Upper lobe of left lung (tissue), 6 donors: ENCODE data around the gene NELFCD. TPM values are rescaled to one million over a fixed set of nuclear protein-coding genes. Genes with fewer than 3 reads are reported as not detected.

Experiments
- ATAC-seq, 2 donors: fragments of 200-7000 bp; cut with Tn5 transposase; one replicate each; pipeline ENCODE4 v1.9.1; 2022; ENCODE audit warnings: mild to moderate bottlenecking in 2 of 2, moderate library complexity in 2 of 2; ENCODE audit not compliant: low FRiP score in 2 of 2
- DNase-seq, 2 donors: peaks; one replicate each; pipeline ENCODE4 v3.0.0-alpha.2; 2019 to 2020
- H3K27ac ChIP-seq, 4 donors: fragments of 200-600 bp; sonication (generic); one replicate each; pipeline ENCODE4 v1.5.1; 2016 to 2019
- H3K27me3 ChIP-seq, 4 donors: fragments of 200-600 bp; sonication (generic); one replicate each; pipeline ENCODE4 v1.5.1; 2017 to 2019
- H3K36me3 ChIP-seq, 4 donors: fragments of 200-600 bp; sonication (generic); one replicate each; pipeline ENCODE4 v1.5.1; 2016 to 2019
- H3K4me1 ChIP-seq, 4 donors: fragments of 200-600 bp; sonication (generic); one replicate each; pipeline ENCODE4 v1.5.1; 2018 to 2019
- H3K4me3 ChIP-seq, 4 donors: fragments of 200-600 bp; sonication (generic); one replicate each; pipeline ENCODE4 v1.5.1; 2017 to 2019; ENCODE audit warnings: mild to moderate bottlenecking in 2 of 4, moderate library complexity in 1 of 4
- H3K9me3 ChIP-seq, 4 donors: fragments of 200-600 bp; sonication (generic); one replicate each; pipeline ENCODE4 v1.5.1; 2018 to 2019
- CTCF ChIP-seq, 6 experiments: fragments of 450-650 bp in 4 of 6; fragments of 200-600 bp in 2 of 6; sonication (generic) in 2 of 6; IDR thresholded peaks; one replicate each; pipeline ENCODE4 v1.5.1; 2016 to 2019; ENCODE audit warnings: antibody characterized with exemption in 6 of 6
- EP300 ChIP-seq, 4 donors: sonication (generic); formaldehyde crosslinking; IDR thresholded peaks; one replicate each; pipeline ENCODE4 v1.5.1; 2017; ENCODE audit warnings: antibody characterized with exemption in 4 of 4, control low read depth in 2 of 4
- POLR2A ChIP-seq, 4 donors: fragments of 450-650 bp; IDR thresholded peaks; one replicate each; pipeline ENCODE4 v1.5.1; 2016 to 2017; ENCODE audit warnings: antibody characterized with exemption in 4 of 4, mild to moderate bottlenecking in 2 of 4
- POLR2AphosphoS5 ChIP-seq, 2 donors: sonication (generic); formaldehyde crosslinking; IDR thresholded peaks; one replicate each; pipeline ENCODE4 v1.5.1; 2017; ENCODE audit warnings: antibody characterized with exemption in 2 of 2
- WGBS, 2 donors: methylation state at CpG; one replicate each; pipeline ENCODE4 v1.1.5; 2017 to 2018; 5-methylcytosine and 5-hydroxymethylcytosine counted together
- total RNA-seq, 6 donors: library from RNA; depleted of rRNA in 4 of 6; stranded (reverse); fragments of >200 nt in 4 of 6; gene quantifications; one replicate each; pipeline versions ENCODE4 v1.1.0 to v1.2.1, GENCODE V29; 2016 to 2021
- donor health status: DM: no; HTN: no; CAD: no; lungs with moderate emphysema.
- donor health status: DM: no; HTN: yes; CAD: no; lungs with severe emphysema.

The NELFCD gene
- total RNA-seq, 6 donors from 2014 or later: 42.3 to 99.5 (median 48.7) TPM

GRCh38 chr20:58965270-58966064 lies 15.6 kb upstream of the NELFCD start:
- WGBS, 2 donors: 75 to 79% methylated on average over 10 to 14 of the region's 14 CpGs
- H3K9me3 ChIP-seq: peaks cover 0 to 4% (median 0%) of the 10 kb centered on the region in 4 donors
- ATAC-seq (no peak), DNase-seq (no peak)
- H3K27me3 ChIP-seq: no peaks in the 10 kb centered on the region
- H3K27ac ChIP-seq: no peak overlapping the region
- TF ChIP-seq EP300 (IDR thresholded peaks at IDR 0.05) (no peak), POLR2A (IDR thresholded peaks at IDR 0.05) (no peak), CTCF (IDR thresholded peaks at IDR 0.05) (no peak), POLR2AphosphoS5 (IDR thresholded peaks at IDR 0.05) (no peak)
- no peak overlapping the region for H3K4me3 ChIP-seq
- no peaks in the 10 kb centered on the region for H3K4me1 ChIP-seq
- H3K36me3 ChIP-seq: no peaks in the 10 kb centered on the region

DNA sequence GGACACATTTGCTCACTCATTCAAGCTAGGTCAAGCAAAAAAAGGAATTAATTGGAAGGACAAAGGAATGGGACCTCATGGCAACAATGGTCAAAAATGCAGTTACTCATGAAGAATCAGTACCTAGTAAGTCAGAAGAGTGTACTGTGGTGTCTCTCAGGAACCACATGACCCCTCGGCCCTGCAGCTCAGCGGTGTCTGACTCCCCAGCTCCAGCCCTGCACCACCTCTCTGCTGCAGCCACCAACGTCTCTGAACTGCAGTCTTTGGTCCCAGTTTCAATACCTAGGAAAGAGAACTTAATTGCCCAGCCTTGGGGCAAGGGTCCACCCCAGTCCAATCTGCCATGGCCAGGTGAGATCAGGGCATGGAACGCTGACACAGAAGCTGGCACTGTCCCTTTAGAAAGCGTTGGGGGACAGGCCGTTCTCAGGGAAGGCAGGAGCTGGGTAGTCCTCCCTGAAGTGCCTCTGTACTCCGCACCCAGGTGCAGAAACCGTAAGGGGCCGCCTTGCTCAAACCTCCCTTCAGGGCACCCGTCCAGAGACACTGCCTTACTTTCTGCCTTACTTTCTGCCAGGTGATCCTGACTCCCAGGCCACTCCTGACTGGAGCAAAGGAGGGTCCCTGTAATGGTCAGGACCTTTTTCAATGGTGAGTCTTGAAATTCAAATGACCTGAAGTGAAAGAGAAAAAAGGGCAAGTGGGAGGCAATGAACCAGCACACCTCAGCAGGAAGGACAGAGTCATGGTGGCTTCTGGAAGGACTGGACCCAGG lies 13.2 kb upstream of the NELFCD start:
- Histone ChIP-seq H3K27ac (no peak overlapping the region), H3K36me3 (no peaks in the 10 kb centered on the region), H3K9me3 (peaks cover 0 to 4% (median 0%) of the 10 kb centered on the region in 4 donors), H3K4me1 (no peaks in the 10 kb centered on the region), H3K27me3 (no peaks in the 10 kb centered on the region), H3K4me3 (no peak overlapping the region)
- peak in 1 of 2 donors; percentile 37 for ATAC-seq
- no peak for TF ChIP-seq CTCF (IDR thresholded peaks at IDR 0.05)
- no peak for TF ChIP-seq POLR2A (IDR thresholded peaks at IDR 0.05)
- TF ChIP-seq EP300 (IDR thresholded peaks at IDR 0.05): no peak
- no peak for TF ChIP-seq POLR2AphosphoS5 (IDR thresholded peaks at IDR 0.05)
- peak in 1 of 2 donors; percentile 22 for DNase-seq
- WGBS, 2 donors: 75 to 85% methylated on average over 9 to 10 of the region's 10 CpGs

DNA sequence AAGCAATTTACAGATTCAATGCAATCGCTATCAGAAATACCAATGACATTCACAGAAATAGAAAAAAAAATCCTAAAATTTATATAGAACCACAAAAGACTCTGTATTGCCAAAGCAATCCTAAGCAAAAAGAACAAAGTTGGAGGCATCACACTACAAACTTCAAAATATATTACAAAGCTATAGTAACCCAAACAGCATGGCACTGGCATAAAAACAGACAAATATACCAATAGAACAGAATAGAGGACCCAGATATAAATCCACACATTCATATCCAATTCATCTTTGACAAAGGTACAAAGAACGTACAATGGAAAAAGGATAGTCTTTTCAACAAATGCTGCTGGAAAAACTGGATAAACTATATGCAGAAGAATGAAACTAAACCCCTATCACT lies 11.6 kb upstream of the NELFCD start:
- no peaks in the 10 kb centered on the region for H3K4me1 ChIP-seq
- H3K27ac ChIP-seq: no peak overlapping the region
- H3K9me3 ChIP-seq: peaks cover 0 to 4% (median 0%) of the 10 kb centered on the region in 4 donors
- 67 to 90% methylated on average over 2 of the region's 2 CpGs for WGBS, 2 donors
- ATAC-seq: no peak
- H3K27me3 ChIP-seq: no peaks in the 10 kb centered on the region
- H3K4me3 ChIP-seq: no peak overlapping the region
- no peaks in the 10 kb centered on the region for H3K36me3 ChIP-seq
- no peak for DNase-seq
- TF ChIP-seq CTCF (IDR thresholded peaks at IDR 0.05) (no peak), POLR2A (IDR thresholded peaks at IDR 0.05) (no peak), EP300 (IDR thresholded peaks at IDR 0.05) (no peak), POLR2AphosphoS5 (IDR thresholded peaks at IDR 0.05) (no peak)

DNA sequence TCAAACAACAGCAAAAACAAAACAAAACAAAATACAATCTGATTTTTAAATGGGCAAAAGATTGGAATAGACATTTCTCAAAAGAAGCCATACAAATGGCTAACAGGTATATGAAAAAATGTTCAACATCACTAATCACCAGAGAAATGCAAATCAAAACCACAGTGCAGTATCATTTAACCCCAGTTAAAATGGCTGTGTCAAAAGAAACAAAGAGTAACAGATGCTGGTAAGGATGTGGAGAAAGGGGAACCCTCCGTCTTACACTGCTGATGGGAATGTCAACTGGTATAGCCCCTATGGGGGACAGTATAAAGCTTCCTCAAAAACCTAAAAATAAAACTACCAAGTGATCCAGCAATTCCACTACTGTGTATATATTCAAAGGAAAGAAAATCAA lies 10.9 kb upstream of the NELFCD start:
- Histone ChIP-seq H3K36me3 (no peaks in the 10 kb centered on the region), H3K9me3 (peaks cover 0 to 5% (median 2%) of the 10 kb centered on the region in 4 donors), H3K4me1 (no peaks in the 10 kb centered on the region), H3K4me3 (no peak overlapping the region), H3K27ac (no peak overlapping the region), H3K27me3 (no peaks in the 10 kb centered on the region)
- ATAC-seq (no peak), DNase-seq (no peak)
- WGBS, 2 donors: 59 to 80% methylated on average over 1 of the region's 1 CpG
- TF ChIP-seq CTCF (IDR thresholded peaks at IDR 0.05) (no peak), POLR2AphosphoS5 (IDR thresholded peaks at IDR 0.05) (no peak), POLR2A (IDR thresholded peaks at IDR 0.05) (no peak), EP300 (IDR thresholded peaks at IDR 0.05) (no peak)
